HG02571 (cell line): ENCODE data around the gene PGM3.

Source experiments
- ATAC-seq: cut with Tn5 transposase; IDR thresholded peaks from one replicate; pipeline ENCODE4 v1.9.1; 2021; ENCODE audit warnings: mild to moderate bottlenecking, moderate library complexity; ENCODE audit not compliant: unreplicated experiment

Gene PGM3

GRCh38 chr6:83124553-83124952 is 68.5 kb downstream of the PGM3 start:
- ATAC-seq = no peak

- ATAC-seq = no peak
Measured at GRCh38 chr6:83119742-83120300, 73.2 kb downstream of the PGM3 start.

- no peak for ATAC-seq
Measured at GRCh38 chr6:83117802-83118201, 75.3 kb downstream of the PGM3 start.
